Epithelial cell of esophagus (primary cell): ENCODE measurements around the gene PIK3CA.

Experiments used
- DNase-seq: peaks from one replicate; pipeline ENCODE4 v3.0.0; 2010; ENCODE audit warnings: low read depth
- H3K4me3 ChIP-seq: 2 replicates; pipeline ENCODE4 v1.5.1; 2011; ENCODE audit warnings: mild to moderate bottlenecking, low read length, control low read depth
- CTCF ChIP-seq: IDR thresholded peaks from 2 replicates; pipeline ENCODE4 v1.5.1; 2011; ENCODE audit warnings: low read depth, mild to moderate bottlenecking, low read length, control low read depth, inconsistent platforms; ENCODE audit not compliant: insufficient read depth; ENCODE audit errors: missing control alignments

PIK3CA gene

GRCh38 chr3:179156775-179157174, 8.6 kb downstream of the PIK3CA start:
- no peak overlapping the region for H3K4me3 ChIP-seq
- TF ChIP-seq CTCF = no peak
- DNase-seq = peak; percentile 44

- no peak for TF ChIP-seq CTCF
- no peak overlapping the region for H3K4me3 ChIP-seq
- no peak for DNase-seq
These were observed 10.3 kb downstream of the PIK3CA start for GRCh38 chr3:179158336-179159039.

- no peak overlapping the region for H3K4me3 ChIP-seq
- DNase-seq = no peak
- no peak for TF ChIP-seq CTCF
These were observed 15.3 kb downstream of the PIK3CA start for GRCh38 chr3:179163503-179163902.

GRCh38 chr3:179164857-179165256, 16.7 kb downstream of the PIK3CA start:
- DNase-seq = no peak
- no peak overlapping the region for H3K4me3 ChIP-seq
- no peak for TF ChIP-seq CTCF

- H3K4me3 ChIP-seq = no peak overlapping the region
- no peak for TF ChIP-seq CTCF
- no peak for DNase-seq
These were observed 18.5 kb downstream of the PIK3CA start for GRCh38 chr3:179166561-179167201.

GRCh38 chr3:179168918-179169317, 20.8 kb downstream of the PIK3CA start:
- TF ChIP-seq CTCF = no peak
- no peak for DNase-seq
- H3K4me3 ChIP-seq = no peak overlapping the region

GRCh38 chr3:179172546-179172945, 24.4 kb downstream of the PIK3CA start:
- TF ChIP-seq CTCF = no peak
- no peak overlapping the region for H3K4me3 ChIP-seq
- no peak for DNase-seq
